Suprapubic skin (tissue), 4 donors: ENCODE measurements around the gene SYTL1. TPM values are rescaled to one million over a fixed set of nuclear protein-coding genes. Genes with fewer than 3 reads are reported as not detected.

Source experiments
- DNase-seq, 2 donors: peaks; one replicate each; pipeline ENCODE4 v3.0.0-alpha.2; 2019; ENCODE audit warnings: low spot score in 2 of 2
- H3K27ac ChIP-seq: fragments of 200-600 bp; sonication (generic); one replicate; pipeline ENCODE4 v1.5.1; 2019
- H3K27me3 ChIP-seq: fragments of 200-600 bp; sonication (generic); one replicate; pipeline ENCODE4 v1.5.1; 2019
- H3K36me3 ChIP-seq: fragments of 200-600 bp; sonication (generic); one replicate; pipeline ENCODE4 v1.5.1; 2019
- H3K4me1 ChIP-seq: fragments of 200-600 bp; sonication (generic); one replicate; pipeline ENCODE4 v1.5.1; 2019
- H3K4me3 ChIP-seq: fragments of 200-600 bp; sonication (generic); one replicate; pipeline ENCODE4 v1.5.1; 2019; ENCODE audit warnings: mild to moderate bottlenecking
- H3K9me3 ChIP-seq: fragments of 200-600 bp; sonication (generic); one replicate; pipeline ENCODE4 v1.5.1; 2019
- EP300 ChIP-seq: sonication (generic); formaldehyde crosslinking; IDR thresholded peaks from one replicate; pipeline ENCODE4 v1.6.1; 2017; ENCODE audit warnings: antibody characterized with exemption
- POLR2A ChIP-seq, 2 donors: fragments of 450-650 bp; IDR thresholded peaks; one replicate each; pipeline ENCODE4 v1.6.1; 2017; ENCODE audit warnings: antibody characterized with exemption in 2 of 2, mild to moderate bottlenecking in 2 of 2, moderate library complexity in 2 of 2
- POLR2AphosphoS5 ChIP-seq, 3 donors: sonication (generic); formaldehyde crosslinking; IDR thresholded peaks; one replicate each; pipeline ENCODE4 v1.6.1; 2017; ENCODE audit warnings: antibody characterized with exemption in 3 of 3
- WGBS: methylation state at CpG from one replicate; pipeline ENCODE4 v1.1.5; 2018; 5-methylcytosine and 5-hydroxymethylcytosine counted together
- total RNA-seq, 4 donors: library from RNA; depleted of rRNA; stranded (reverse); fragments of >200 nt; gene quantifications; one replicate each; pipeline ENCODE4 v1.1.0, GENCODE V29; 2016
- TF ChIP-seq, protein P1 (sequence below), 2 donors: fragments of 200-600 bp in 1 of 2; fragments of 450-650 bp in 1 of 2; sonication (generic) in 1 of 2; IDR thresholded peaks; one replicate each; pipeline ENCODE4 v1.5.1; 2016 to 2019; ENCODE audit warnings: antibody characterized with exemption in 2 of 2, mild to moderate bottlenecking in 1 of 2, moderate library complexity in 1 of 2

Gene SYTL1
- total RNA-seq, 4 donors from 2014 or later = 142 to 176 (median 168) TPM

DNA sequence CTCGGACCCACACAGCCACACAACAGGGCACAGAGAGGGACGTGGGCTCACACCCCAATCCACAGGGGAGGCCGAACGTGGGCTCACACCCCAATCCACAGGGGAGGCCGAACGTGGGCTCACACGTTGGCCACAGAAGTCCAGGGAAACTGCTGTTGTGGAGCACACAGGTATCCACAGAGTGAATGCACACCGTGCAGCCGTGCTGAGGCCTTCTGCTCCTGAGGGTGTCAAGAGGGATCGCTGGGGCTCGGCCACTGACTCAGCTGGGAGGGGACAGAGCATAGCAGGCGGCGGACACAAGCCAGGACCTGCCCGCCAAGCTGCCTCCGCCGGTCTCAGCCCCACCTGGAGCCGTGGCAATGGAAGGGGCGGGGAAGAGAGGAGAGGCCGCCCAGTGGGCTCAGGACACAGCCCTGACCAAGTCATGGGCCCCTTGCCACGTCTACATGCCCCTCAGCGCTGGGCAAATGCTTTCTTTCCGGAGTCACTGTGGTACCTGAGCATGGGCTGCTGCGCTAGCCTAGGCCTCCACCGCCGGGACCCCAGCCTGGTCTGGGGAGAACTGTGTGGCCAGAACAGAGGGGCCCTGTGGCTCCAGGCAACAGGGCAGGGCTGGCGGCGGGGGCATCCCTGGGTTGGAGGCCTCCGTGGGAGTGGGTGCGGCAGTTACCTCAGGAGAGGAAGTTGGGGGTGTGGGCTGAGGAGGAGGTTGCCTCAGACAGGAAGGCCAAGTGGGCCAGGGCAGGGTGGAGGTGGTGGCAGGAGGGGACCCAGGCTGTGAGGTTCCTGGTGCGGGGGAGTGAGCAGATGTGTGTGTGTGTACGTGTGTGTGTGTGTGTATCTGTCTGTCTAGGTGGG, 1.2 kb downstream of the SYTL1 start:
- peak overlapping the region; percentile 91 for H3K27ac ChIP-seq
- peak overlapping the region; percentile 48 for H3K4me3 ChIP-seq
- H3K9me3 ChIP-seq = no peaks in the 10 kb centered on the region
- no peaks in the 10 kb centered on the region for H3K27me3 ChIP-seq
- 16% methylated on average over 6 of the region's 31 CpGs for WGBS
- no peak for DNase-seq
- no peaks in the 10 kb centered on the region for H3K36me3 ChIP-seq
- peaks cover 33% of the 10 kb centered on the region for H3K4me1 ChIP-seq
- TF ChIP-seq EP300 (no peak), POLR2AphosphoS5 (IDR thresholded peaks at IDR 0.05) (peak in 2 of 3 donors; percentile 20 to 35), POLR2A (IDR thresholded peaks at IDR 0.05) (no peak)
- TF ChIP-seq, protein P1, sequence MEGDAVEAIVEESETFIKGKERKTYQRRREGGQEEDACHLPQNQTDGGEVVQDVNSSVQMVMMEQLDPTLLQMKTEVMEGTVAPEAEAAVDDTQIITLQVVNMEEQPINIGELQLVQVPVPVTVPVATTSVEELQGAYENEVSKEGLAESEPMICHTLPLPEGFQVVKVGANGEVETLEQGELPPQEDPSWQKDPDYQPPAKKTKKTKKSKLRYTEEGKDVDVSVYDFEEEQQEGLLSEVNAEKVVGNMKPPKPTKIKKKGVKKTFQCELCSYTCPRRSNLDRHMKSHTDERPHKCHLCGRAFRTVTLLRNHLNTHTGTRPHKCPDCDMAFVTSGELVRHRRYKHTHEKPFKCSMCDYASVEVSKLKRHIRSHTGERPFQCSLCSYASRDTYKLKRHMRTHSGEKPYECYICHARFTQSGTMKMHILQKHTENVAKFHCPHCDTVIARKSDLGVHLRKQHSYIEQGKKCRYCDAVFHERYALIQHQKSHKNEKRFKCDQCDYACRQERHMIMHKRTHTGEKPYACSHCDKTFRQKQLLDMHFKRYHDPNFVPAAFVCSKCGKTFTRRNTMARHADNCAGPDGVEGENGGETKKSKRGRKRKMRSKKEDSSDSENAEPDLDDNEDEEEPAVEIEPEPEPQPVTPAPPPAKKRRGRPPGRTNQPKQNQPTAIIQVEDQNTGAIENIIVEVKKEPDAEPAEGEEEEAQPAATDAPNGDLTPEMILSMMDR (IDR thresholded peaks at IDR 0.05) = no peak

DNA sequence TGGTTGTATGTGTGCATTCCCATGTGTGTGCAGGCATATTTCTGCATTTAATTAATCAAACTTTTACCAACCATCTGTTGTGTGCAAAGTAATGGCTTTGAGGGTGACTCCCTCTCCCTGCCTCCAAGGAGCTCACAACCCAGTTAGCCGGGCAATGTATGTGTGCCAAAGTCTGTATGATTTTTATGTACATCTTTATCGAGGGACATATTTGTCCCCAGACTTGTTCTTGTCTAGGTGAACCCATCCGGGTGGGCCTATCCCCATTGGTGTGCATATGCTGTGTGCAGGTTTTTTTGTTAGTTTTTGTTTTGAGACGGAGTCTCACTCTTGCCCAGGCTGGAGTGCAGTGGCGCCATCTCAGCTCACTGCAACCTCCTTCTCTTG, 1.8 kb downstream of the SYTL1 start:
- TF ChIP-seq EP300 = no peak
- no peak for TF ChIP-seq POLR2AphosphoS5 (IDR thresholded peaks at IDR 0.05)
- no peak for TF ChIP-seq POLR2A (IDR thresholded peaks at IDR 0.05)
- TF ChIP-seq, protein P1 (IDR thresholded peaks at IDR 0.05) = no peak
- H3K27me3 ChIP-seq = no peaks in the 10 kb centered on the region
- DNase-seq = no peak
- H3K4me1 ChIP-seq = peaks cover 34% of the 10 kb centered on the region
- H3K27ac ChIP-seq = peak overlapping the region; percentile 91
- peak overlapping the region; percentile 48 for H3K4me3 ChIP-seq
- WGBS = 36% methylated on average over 5 of the region's 5 CpGs
- no peaks in the 10 kb centered on the region for H3K36me3 ChIP-seq
- no peaks in the 10 kb centered on the region for H3K9me3 ChIP-seq

DNA sequence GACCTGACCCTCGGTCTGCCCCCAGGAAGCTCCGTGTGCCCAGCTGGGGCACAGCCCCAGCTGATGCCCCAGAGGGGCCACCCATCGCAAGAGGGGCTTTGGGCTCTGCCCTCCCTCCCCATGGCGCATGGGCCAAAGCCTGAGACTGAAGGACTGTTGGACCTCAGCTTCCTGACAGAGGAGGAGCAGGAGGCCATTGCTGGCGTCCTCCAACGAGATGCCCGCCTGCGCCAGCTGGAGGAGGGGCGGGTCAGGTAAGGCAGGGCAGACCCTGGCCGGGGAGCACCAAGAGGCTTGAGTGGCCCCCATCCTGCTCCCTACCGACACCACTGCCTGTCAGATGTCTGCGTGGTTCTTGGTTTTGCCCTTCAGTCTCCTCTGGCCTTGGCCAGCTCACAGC, 3.5 kb downstream of the SYTL1 start:
- peaks cover 48% of the 10 kb centered on the region for H3K4me1 ChIP-seq
- TF ChIP-seq, protein P1 (IDR thresholded peaks at IDR 0.05) = no peak
- TF ChIP-seq EP300 (no peak), POLR2AphosphoS5 (IDR thresholded peaks at IDR 0.05) (no peak), POLR2A (IDR thresholded peaks at IDR 0.05) (no peak)
- H3K27me3 ChIP-seq = no peaks in the 10 kb centered on the region
- no peaks in the 10 kb centered on the region for H3K36me3 ChIP-seq
- WGBS = 90% methylated on average over 5 of the region's 12 CpGs
- H3K9me3 ChIP-seq = no peaks in the 10 kb centered on the region
- H3K27ac ChIP-seq = no peak overlapping the region
- no peak for DNase-seq
- no peak overlapping the region for H3K4me3 ChIP-seq

DNA sequence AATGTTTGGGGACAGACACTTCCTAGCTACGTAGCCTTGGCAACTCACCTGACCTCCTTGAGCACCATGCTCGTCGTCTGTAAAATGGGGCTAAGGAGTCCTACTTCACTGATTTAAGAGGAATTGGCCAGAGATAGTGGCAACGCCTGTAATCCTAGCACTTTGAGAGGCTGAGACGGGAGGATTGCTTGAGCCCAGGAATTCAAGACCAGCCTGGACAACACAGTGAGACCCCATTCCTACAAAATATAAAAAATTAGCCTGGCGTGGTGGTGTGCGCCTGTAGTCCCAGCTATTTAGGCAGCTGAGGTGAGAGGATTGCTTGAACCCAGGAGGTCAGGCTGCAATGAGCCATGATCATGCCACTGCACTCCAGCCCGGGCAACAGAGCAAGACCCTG, 4.5 kb downstream of the SYTL1 start:
- no peaks in the 10 kb centered on the region for H3K36me3 ChIP-seq
- no peaks in the 10 kb centered on the region for H3K27me3 ChIP-seq
- H3K4me1 ChIP-seq = peaks cover 50% of the 10 kb centered on the region
- no peaks in the 10 kb centered on the region for H3K9me3 ChIP-seq
- no peak for DNase-seq
- 90% methylated on average over 8 of the region's 8 CpGs for WGBS
- no peak overlapping the region for H3K27ac ChIP-seq
- no peak overlapping the region for H3K4me3 ChIP-seq
- TF ChIP-seq, protein P1 (IDR thresholded peaks at IDR 0.05) = no peak
- TF ChIP-seq EP300 (no peak), POLR2AphosphoS5 (IDR thresholded peaks at IDR 0.05) (no peak), POLR2A (IDR thresholded peaks at IDR 0.05) (no peak)

DNA sequence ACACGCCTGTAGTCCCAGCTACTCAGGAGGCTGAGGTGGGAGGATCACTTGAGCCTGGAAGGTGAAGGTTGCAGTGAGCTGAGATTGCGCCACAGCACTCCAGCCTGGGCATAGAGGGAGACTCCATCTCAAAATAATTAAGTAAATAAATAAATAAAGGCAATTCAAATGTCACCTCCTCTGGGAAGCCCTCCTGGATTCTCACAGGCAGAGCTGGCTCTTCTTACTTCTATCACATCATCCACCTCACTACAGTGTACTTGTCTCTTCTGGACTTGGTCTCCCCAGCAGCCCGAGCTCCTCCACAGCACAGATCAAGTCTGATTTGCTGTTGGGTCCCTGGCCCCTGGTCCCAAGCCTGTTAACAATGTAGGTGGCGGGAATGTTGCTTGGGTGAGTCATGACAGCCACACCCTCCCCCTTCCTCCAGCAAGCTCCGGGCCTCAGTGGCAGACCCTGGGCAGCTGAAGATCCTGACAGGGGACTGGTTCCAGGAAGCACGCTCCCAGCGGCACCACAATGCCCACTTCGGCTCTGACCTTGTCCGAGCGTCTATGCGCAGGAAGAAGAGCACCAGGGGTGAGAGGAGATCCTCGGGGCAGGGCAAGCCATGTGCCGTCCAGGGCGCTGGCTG, 5.3 kb downstream of the SYTL1 start:
- no peak overlapping the region for H3K4me3 ChIP-seq
- 76% methylated on average over 8 of the region's 14 CpGs for WGBS
- peaks cover 45% of the 10 kb centered on the region for H3K4me1 ChIP-seq
- no peak overlapping the region for H3K27ac ChIP-seq
- no peaks in the 10 kb centered on the region for H3K36me3 ChIP-seq
- TF ChIP-seq POLR2A (IDR thresholded peaks at IDR 0.05) (no peak), POLR2AphosphoS5 (IDR thresholded peaks at IDR 0.05) (no peak), EP300 (no peak)
- TF ChIP-seq, protein P1 (IDR thresholded peaks at IDR 0.05) = no peak
- no peaks in the 10 kb centered on the region for H3K9me3 ChIP-seq
- no peaks in the 10 kb centered on the region for H3K27me3 ChIP-seq
- DNase-seq = peak in 1 of 2 donors; percentile 57
